Retinal pigment epithelial cell (primary cell): ENCODE measurements around the gene SPON1.

Experiments
- DNase-seq: peaks from one replicate; pipeline ENCODE4 v3.0.0-alpha.2; 2010; ENCODE audit warnings: low read depth
- H3K4me3 ChIP-seq: 2 replicates; pipeline ENCODE4 v1.5.1; 2011; ENCODE audit warnings: mild to moderate bottlenecking, low read length, control low read depth, moderate library complexity
- CTCF ChIP-seq: conservative IDR thresholded peaks from 2 replicates; pipeline ENCODE4 v1.5.1; 2011; ENCODE audit warnings: low read depth, low read length, control low read depth, inconsistent platforms

SPON1 gene

GRCh38 chr11:13962562-13963168 is at the start of gene SPON1:
Gene SPON1 (plus strand): TSS chr11:13962723. CDS start chr11:13962905, 182 bp downstream.
- H3K4me3 ChIP-seq, result peak within 1 kb of the TSS; percentile 21
- TF ChIP-seq CTCF, result no peak
- no peak for DNase-seq

- H3K4me3 ChIP-seq, result no peak overlapping the region
- DNase-seq, result no peak
- no peak for TF ChIP-seq CTCF
Observed at GRCh38 chr11:13917264-13917663, 45.3 kb upstream of the SPON1 start.

GRCh38 chr11:13917904-13918303 is 44.6 kb upstream of the SPON1 start:
- no peak for DNase-seq
- H3K4me3 ChIP-seq, result no peak overlapping the region
- TF ChIP-seq CTCF, result no peak

- TF ChIP-seq CTCF, result no peak
- H3K4me3 ChIP-seq, result no peak overlapping the region
- DNase-seq, result no peak
Observed at GRCh38 chr11:13920756-13921155, 41.8 kb upstream of the SPON1 start.

- no peak overlapping the region for H3K4me3 ChIP-seq
- TF ChIP-seq CTCF, result no peak
- DNase-seq, result no peak
Observed at GRCh38 chr11:13921545-13921944, 41.0 kb upstream of the SPON1 start.

- TF ChIP-seq CTCF, result no peak
- no peak overlapping the region for H3K4me3 ChIP-seq
- DNase-seq, result no peak
Observed at GRCh38 chr11:13923182-13923581, 39.3 kb upstream of the SPON1 start.
